GM12878 (cell line): ENCODE results near the gene RNF150.

ENCODE experiments used
- BRCA1 ChIP-seq: IDR thresholded peaks from 2 replicates; pipeline ENCODE4 v1.6.1; 2011; ENCODE audit warnings: low read depth, low read length, improper control_type of control experiment
- CHD4 ChIP-seq: fragments of 200-600 bp; sonication (generic); IDR thresholded peaks from 2 replicates; pipeline ENCODE4 v1.6.1; 2016; ENCODE audit warnings: mild to moderate bottlenecking
- ESRRA ChIP-seq: IDR thresholded peaks from 2 replicates; pipeline ENCODE4 v1.6.1; 2012; ENCODE audit warnings: mild to moderate bottlenecking, low read length, improper control_type of control experiment
- EZH2 ChIP-seq: IDR thresholded peaks from 2 replicates; pipeline ENCODE4 v1.6.1; 2012; ENCODE audit warnings: low read depth, mild to moderate bottlenecking, control low read depth, inconsistent platforms, low read length, borderline replicate concordance; ENCODE audit not compliant: control insufficient read depth
- HCFC1 ChIP-seq: fragments of 150-350 bp; IDR thresholded peaks from 2 replicates; pipeline ENCODE4 v1.6.1; 2014; ENCODE audit warnings: low read length
- POLR2A ChIP-seq: IDR thresholded peaks from 2 replicates; pipeline ENCODE4 v1.6.1; 2011; ENCODE audit warnings: low read depth, mild to moderate bottlenecking, low read length
- RFX5 ChIP-seq: IDR thresholded peaks from 2 replicates; pipeline ENCODE4 v1.6.1; 2011; ENCODE audit warnings: low read depth, low read length, improper control_type of control experiment
- SRF ChIP-seq, 2 experiments: IDR thresholded peaks; 2 replicates each; pipeline ENCODE4 v1.6.1; 2011; ENCODE audit warnings: low read depth in 2 of 2, low read length in 2 of 2, mild to moderate bottlenecking in 1 of 2, moderate library complexity in 1 of 2
- TF ChIP-seq, protein P1 (sequence below): IDR thresholded peaks from 2 replicates; pipeline ENCODE4 v1.6.1; 2011; ENCODE audit warnings: low read depth, low read length, improper control_type of control experiment, borderline replicate concordance
- TF ChIP-seq, protein P2 (sequence below), 3 experiments: IDR thresholded peaks in 2 of 3; conservative IDR thresholded peaks in 1 of 3; 2 replicates each; pipeline ENCODE4 v1.5.1; 2011; ENCODE audit warnings: low read depth in 3 of 3, low read length in 3 of 3, mild to moderate bottlenecking in 3 of 3, control low read depth in 2 of 3, moderate library complexity in 2 of 3, inconsistent platforms in 1 of 3, mixed read lengths in 1 of 3; ENCODE audit not compliant: control insufficient read depth in 2 of 3, insufficient read depth in 1 of 3; ENCODE audit errors: extremely low read depth in 1 of 3
- TF ChIP-seq, protein P3 (sequence below): IDR thresholded peaks from 2 replicates; pipeline ENCODE4 v1.6.1; 2012; ENCODE audit warnings: low read depth, low read length, improper control_type of control experiment
- TF ChIP-seq, protein P4 (sequence below): fragments of 450-650 bp; IDR thresholded peaks from 2 replicates; pipeline ENCODE4 v1.6.1; 2018; ENCODE audit warnings: borderline replicate concordance, mild to moderate bottlenecking; ENCODE audit not compliant: partially characterized antibody

DNA sequence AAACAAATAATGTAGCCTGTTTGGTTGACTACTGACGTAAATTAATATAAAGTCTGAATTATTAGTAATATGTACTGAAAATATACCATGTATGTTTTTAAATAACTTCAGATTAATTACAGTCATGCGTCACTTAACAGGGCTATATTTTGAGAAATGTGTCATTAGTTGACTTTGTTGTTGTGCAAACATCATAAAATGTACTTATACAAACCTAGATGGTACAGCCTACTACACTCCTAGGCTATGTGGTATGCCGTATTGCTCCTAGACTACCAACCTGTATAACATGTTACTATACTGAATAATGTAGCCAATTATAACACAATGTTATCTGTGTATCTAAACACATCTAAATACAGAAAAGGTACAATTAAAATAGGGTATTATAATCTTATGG, 66.6 kb downstream of the RNF150 start:
- TF ChIP-seq HCFC1 (no peak), POLR2A (no peak), SRF (IDR thresholded peaks at IDR 0.05; ENCODE audit: low read depth in 2 of 2, low read length in 2 of 2) (no peak), CHD4 (no peak), EZH2 (no peak), RFX5 (no peak), BRCA1 (no peak), ESRRA (no peak)
- TF ChIP-seq, protein P1, sequence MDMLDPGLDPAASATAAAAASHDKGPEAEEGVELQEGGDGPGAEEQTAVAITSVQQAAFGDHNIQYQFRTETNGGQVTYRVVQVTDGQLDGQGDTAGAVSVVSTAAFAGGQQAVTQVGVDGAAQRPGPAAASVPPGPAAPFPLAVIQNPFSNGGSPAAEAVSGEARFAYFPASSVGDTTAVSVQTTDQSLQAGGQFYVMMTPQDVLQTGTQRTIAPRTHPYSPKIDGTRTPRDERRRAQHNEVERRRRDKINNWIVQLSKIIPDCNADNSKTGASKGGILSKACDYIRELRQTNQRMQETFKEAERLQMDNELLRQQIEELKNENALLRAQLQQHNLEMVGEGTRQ, result no peak
- TF ChIP-seq, protein P2, sequence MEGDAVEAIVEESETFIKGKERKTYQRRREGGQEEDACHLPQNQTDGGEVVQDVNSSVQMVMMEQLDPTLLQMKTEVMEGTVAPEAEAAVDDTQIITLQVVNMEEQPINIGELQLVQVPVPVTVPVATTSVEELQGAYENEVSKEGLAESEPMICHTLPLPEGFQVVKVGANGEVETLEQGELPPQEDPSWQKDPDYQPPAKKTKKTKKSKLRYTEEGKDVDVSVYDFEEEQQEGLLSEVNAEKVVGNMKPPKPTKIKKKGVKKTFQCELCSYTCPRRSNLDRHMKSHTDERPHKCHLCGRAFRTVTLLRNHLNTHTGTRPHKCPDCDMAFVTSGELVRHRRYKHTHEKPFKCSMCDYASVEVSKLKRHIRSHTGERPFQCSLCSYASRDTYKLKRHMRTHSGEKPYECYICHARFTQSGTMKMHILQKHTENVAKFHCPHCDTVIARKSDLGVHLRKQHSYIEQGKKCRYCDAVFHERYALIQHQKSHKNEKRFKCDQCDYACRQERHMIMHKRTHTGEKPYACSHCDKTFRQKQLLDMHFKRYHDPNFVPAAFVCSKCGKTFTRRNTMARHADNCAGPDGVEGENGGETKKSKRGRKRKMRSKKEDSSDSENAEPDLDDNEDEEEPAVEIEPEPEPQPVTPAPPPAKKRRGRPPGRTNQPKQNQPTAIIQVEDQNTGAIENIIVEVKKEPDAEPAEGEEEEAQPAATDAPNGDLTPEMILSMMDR (IDR thresholded peaks at IDR 0.05 in 2 of 3, conservative IDR thresholded peaks at IDR 0.05 in 1 of 3; ENCODE audit: control insufficient read depth in 2 of 3, extremely low read depth in 1 of 3, insufficient read depth in 1 of 3, low read depth in 3 of 3, low read length in 3 of 3), result no peak
- TF ChIP-seq, protein P3, sequence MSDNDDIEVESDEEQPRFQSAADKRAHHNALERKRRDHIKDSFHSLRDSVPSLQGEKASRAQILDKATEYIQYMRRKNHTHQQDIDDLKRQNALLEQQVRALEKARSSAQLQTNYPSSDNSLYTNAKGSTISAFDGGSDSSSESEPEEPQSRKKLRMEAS, result no peak
- TF ChIP-seq, protein P4, sequence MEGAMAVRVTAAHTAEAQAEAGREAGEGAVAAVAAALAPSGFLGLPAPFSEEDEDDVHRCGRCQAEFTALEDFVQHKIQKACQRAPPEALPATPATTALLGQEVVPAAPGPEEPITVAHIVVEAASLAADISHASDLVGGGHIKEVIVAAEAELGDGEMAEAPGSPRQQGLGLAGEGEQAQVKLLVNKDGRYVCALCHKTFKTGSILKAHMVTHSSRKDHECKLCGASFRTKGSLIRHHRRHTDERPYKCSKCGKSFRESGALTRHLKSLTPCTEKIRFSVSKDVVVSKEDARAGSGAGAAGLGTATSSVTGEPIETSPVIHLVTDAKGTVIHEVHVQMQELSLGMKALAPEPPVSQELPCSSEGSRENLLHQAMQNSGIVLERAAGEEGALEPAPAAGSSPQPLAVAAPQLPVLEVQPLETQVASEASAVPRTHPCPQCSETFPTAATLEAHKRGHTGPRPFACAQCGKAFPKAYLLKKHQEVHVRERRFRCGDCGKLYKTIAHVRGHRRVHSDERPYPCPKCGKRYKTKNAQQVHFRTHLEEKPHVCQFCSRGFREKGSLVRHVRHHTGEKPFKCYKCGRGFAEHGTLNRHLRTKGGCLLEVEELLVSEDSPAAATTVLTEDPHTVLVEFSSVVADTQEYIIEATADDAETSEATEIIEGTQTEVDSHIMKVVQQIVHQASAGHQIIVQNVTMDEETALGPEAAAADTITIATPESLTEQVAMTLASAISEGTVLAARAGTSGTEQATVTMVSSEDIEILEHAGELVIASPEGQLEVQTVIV, result no peak
